Activated CD4-positive, alpha-beta memory T cell treated with anti-CD3 and anti-CD28 coated beads, Interleukin-2, amount 10 ng/mL, durations not matched to agents 7 days and 5 days (primary cell): Measurements from ENCODE around the gene RXRA. TPM values are rescaled to one million over a fixed set of nuclear protein-coding genes. Genes with fewer than 3 reads are reported as not detected.

Experiments
- CTCF ChIA-PET: fragments of 350-600 bp; sonication (Branson Sonifier 250); formaldehyde crosslinking; loops from one replicate; lab custom pipeline; 2021; ENCODE audit warnings: antibody characterized with exemption, inconsistent platforms; lab: Charles Lee
- POLR2A ChIA-PET: fragments of 350-600 bp; sonication (Branson Sonifier 250); formaldehyde crosslinking; loops from one replicate; lab custom pipeline; 2021; ENCODE audit warnings: antibody characterized with exemption; lab: Charles Lee
- DNase-seq: peaks from one replicate; pipeline ENCODE4 v3.0.0-alpha.2; 2020
- H3K27ac Mint-ChIP-seq: one replicate; pipeline ENCODE4 v1.8.0; 2021; ENCODE audit warnings: mild to moderate bottlenecking, mixed read lengths
- H3K27me3 Mint-ChIP-seq: one replicate; pipeline ENCODE4 v1.8.0; 2021; ENCODE audit warnings: mixed read lengths
- H3K36me3 Mint-ChIP-seq: one replicate; pipeline ENCODE4 v1.8.0; 2021; ENCODE audit warnings: low read depth, mixed read lengths
- H3K4me1 Mint-ChIP-seq: one replicate; pipeline ENCODE4 v1.8.0; 2021; ENCODE audit warnings: mixed read lengths
- H3K4me3 Mint-ChIP-seq: one replicate; pipeline ENCODE4 v1.8.0; 2021; ENCODE audit warnings: mild to moderate bottlenecking, mixed read lengths
- H3K9me3 Mint-ChIP-seq: one replicate; pipeline ENCODE4 v1.8.0; 2021; ENCODE audit warnings: mixed read lengths
- total RNA-seq, 2 experiments: library from RNA; stranded (reverse); gene quantifications; one replicate each; pipeline ENCODE4 v1.2.3, GENCODE V29; 2021

RXRA gene
- total RNA-seq, 2 experiments from 2014 or later = 7.0 to 7.8 TPM

DNA sequence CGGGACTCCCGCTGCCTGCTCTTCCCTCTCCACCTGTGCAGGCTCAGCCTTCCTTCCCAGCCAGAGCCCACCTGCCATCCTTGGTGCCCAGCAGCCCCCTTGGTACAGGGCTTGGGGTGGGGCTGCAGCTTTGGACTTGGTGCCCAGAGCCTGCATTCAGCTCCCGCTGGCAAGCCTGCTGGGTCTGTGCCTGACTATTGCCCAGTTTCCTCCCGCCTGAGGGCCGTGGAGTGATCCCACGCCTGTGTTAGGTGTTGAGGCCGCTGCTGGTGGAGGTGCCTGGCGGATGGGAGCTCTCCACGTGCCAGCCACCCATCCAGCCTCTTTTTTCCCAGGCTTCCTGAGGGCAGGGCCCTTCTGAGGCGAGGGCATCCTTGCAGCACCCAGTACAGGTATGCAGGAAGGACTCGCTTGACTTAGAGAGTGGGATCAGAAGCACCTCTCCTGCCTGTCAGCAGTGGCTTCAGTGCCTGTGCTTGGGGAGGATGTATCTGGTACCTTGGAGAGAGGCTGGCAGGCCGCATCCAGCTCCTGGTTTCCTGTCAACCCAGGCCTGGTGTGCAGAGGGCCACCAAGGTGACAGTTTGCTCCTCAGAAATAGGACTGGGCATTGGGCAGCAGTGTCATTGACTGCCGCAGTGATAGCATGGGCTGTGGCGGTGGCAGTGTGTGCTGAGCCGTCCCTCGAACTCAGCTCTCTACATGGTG is 7.8 kb downstream of the RXRA start:
- ChIA-PET POLR2A (no interaction called here), CTCF (interaction anchor here (1.6 kb wide), 1 partner anchor 9 kb away, joined by 3 read pairs; no protein-coding TSS in a partner anchor)
- Mint-ChIP-seq H3K36me3 (no peaks in the 10 kb centered on the region), H3K4me3 (no peak overlapping the region), H3K4me1 (no peaks in the 10 kb centered on the region), H3K9me3 (no peaks in the 10 kb centered on the region), H3K27me3 (no peaks in the 10 kb centered on the region), H3K27ac (no peak overlapping the region)
- DNase-seq = no peak

DNA sequence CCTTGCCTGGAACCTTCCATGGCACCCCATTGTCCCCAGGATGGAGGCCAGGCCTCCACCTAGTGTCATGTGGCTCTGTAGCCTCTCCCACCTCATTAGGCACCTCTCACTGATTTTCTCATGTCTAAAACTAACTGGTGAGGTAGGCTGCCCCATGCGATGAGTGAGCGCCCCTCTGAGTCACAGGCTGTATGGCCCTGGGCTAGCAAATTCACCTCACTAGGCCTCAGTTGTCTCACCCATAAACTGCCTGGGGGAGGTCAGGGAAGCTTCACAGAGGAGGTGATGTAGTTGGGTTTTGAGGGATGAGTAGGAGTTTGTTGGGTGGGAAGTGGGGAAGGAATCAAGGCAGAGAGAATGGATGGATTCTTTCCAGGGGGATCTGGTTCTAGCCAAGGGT is 8.8 kb downstream of the RXRA start:
- Mint-ChIP-seq H3K36me3 (no peaks in the 10 kb centered on the region), H3K4me3 (no peak overlapping the region), H3K9me3 (no peaks in the 10 kb centered on the region), H3K4me1 (no peaks in the 10 kb centered on the region), H3K27ac (no peak overlapping the region), H3K27me3 (no peaks in the 10 kb centered on the region)
- ChIA-PET CTCF (interaction anchor here (1.6 kb wide), 1 partner anchor 11 kb away, joined by 3 read pairs; no protein-coding TSS in a partner anchor), POLR2A (no interaction called here)
- no peak for DNase-seq

DNA sequence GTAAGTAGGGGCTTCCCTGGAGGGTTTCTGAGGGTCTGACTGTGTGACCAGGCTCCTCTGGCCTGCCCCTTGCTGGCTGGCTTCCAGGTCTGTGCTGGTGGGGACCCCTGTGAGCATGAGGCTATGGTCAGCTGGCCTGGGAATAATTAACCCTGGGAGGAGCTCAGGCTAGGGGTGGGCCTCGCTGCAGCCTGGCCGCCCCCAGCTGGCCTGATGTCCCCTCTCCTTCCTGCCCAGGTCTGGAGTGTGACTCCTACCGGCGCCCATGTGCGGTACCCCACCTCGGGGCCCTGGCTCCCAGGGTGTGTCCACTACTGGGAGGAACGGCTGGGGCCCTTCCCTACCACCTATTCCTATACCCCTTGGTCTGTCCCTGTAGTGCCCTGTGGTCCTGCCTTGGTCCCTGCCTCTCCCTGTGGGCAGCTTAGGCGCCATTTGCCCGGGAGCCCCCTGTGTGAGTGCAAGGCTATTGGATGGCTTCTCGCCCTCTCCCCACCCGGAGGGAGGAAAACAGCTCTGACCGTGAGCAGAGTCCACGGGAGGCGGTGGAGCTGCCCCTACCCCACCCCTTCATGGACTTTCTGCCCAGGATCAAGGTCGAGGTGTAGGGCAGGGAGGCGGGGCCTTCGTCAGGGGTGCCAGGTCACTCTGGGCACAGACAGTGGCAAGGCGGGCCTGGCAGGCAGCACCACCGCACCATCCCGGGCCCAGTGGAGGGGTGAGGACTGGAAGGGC is 9.4 kb downstream of the RXRA start:
- Mint-ChIP-seq H3K9me3 (no peaks in the 10 kb centered on the region), H3K27me3 (no peaks in the 10 kb centered on the region), H3K4me3 (no peak overlapping the region), H3K27ac (no peak overlapping the region), H3K36me3 (no peaks in the 10 kb centered on the region), H3K4me1 (no peaks in the 10 kb centered on the region)
- ChIA-PET CTCF (no interaction called here), POLR2A (no interaction called here)
- no peak for DNase-seq

DNA sequence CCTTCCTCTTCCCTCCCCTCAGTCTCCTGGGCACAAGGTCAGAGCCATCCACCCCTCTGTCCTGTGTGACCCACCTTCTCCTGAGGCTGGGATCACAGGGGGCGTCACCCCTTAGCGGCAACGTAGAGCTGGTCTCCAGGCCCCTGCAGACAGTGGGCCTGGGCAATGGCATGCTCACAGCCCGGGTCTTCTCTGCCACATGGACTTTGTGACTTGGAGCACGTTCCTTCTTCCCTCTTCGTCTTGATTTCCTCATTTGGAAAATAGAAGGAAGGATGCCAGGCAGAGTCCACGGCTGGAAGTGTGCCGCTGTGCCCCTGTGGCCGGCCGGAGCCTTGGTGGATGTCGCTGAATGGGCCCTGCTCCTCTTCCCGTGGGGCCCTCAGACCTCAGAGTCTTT is 10.0 kb downstream of the RXRA start:
- H3K9me3 Mint-ChIP-seq = no peaks in the 10 kb centered on the region
- ChIA-PET CTCF (no interaction called here), POLR2A (no interaction called here)
- no peaks in the 10 kb centered on the region for H3K4me1 Mint-ChIP-seq
- no peak for DNase-seq
- H3K4me3 Mint-ChIP-seq = no peak overlapping the region
- no peak overlapping the region for H3K27ac Mint-ChIP-seq
- H3K27me3 Mint-ChIP-seq = no peaks in the 10 kb centered on the region
- H3K36me3 Mint-ChIP-seq = no peaks in the 10 kb centered on the region

DNA sequence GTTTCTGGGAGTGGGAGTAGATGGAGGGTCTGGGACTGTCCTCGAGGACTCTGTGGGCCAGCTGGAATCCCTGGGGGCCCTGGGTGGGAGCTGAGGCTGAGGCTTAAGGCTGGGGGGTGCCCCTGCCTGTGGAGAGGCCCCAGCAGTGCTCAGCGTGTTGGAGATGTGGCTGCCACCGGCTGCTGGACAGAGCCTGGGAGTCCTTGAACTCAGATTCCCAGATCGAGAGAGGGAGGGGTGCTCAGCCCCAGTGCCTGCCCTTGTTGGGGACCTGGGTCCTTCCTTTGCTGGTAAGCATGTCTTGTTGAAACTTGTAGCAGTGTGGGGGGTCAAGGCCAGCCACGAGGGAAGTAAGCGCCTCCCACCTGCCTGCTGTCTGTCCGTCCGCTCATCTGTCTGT is 10.7 kb downstream of the RXRA start:
- no peaks in the 10 kb centered on the region for H3K9me3 Mint-ChIP-seq
- H3K4me3 Mint-ChIP-seq = no peak overlapping the region
- DNase-seq = no peak
- POLR2A ChIA-PET = no interaction called here
- no peaks in the 10 kb centered on the region for H3K4me1 Mint-ChIP-seq
- H3K27ac Mint-ChIP-seq = no peak overlapping the region
- H3K27me3 Mint-ChIP-seq = no peaks in the 10 kb centered on the region
- CTCF ChIA-PET = no interaction called here
- no peaks in the 10 kb centered on the region for H3K36me3 Mint-ChIP-seq

DNA sequence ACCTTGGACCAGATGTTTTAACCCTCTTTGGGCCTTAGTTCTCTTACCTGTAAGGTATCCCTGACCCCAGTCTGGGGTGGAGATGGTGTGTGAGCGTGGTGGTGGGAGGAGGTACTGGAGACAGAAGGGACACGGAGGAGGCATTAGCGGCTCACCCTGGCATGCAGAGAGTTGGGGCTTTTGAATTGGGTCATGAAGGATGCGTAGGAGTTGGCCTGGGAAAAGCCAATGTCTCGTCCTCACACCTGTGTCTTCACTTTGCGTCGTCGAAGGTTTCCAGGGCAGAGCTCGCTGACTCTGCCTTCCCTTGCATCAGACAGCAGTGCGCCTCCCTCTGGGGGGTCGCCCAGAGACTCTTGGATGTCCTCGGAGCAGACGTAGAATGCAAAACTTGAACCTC is 11.2 kb downstream of the RXRA start:
- H3K27me3 Mint-ChIP-seq = no peaks in the 10 kb centered on the region
- no peaks in the 10 kb centered on the region for H3K36me3 Mint-ChIP-seq
- no peak for DNase-seq
- POLR2A ChIA-PET = no interaction called here
- CTCF ChIA-PET = no interaction called here
- no peaks in the 10 kb centered on the region for H3K9me3 Mint-ChIP-seq
- no peak overlapping the region for H3K4me3 Mint-ChIP-seq
- no peak overlapping the region for H3K27ac Mint-ChIP-seq
- H3K4me1 Mint-ChIP-seq = no peaks in the 10 kb centered on the region

DNA sequence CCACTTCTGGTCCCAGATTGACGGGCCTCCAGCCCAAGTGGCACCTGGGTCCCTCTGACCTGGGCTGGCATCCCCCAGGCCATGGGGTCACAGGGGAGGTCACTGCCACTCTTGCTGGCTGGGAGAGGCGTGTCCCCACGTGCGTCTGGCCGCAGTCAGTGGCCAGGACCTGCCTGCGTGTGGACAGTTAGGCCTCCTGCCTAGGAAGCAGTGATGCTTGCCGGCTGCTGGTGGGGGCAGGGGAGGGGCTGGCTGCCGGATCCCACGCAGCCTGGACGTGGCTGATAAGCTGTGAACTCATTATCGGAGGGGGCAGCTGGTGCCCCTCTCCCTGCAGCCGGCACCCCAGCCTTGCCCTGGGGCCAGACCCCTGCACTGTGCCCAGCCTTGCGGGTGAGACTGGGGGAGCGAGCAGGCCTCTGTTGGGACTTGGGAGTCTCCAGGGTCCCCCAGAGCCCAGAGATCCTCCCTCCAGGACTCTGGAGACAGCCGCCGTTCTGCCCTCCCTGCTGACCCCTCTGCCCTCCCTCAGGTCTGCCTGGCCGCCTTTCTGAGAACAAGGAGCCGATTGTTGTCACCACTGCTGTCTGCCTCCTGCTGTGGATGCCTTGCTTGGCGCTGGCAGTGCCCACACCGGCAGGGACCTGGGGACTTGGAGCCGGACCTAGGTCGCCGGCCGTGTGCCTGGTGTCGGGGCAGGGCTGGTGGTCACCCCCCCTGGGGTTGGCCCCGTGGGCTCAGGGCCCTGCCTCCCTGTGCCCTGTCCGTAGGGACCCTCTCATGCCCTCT is 12.3 kb downstream of the RXRA start:
- no peak overlapping the region for H3K4me3 Mint-ChIP-seq
- no peaks in the 10 kb centered on the region for H3K36me3 Mint-ChIP-seq
- no peaks in the 10 kb centered on the region for H3K27me3 Mint-ChIP-seq
- ChIA-PET CTCF (no interaction called here), POLR2A (no interaction called here)
- H3K27ac Mint-ChIP-seq = no peak overlapping the region
- H3K9me3 Mint-ChIP-seq = no peaks in the 10 kb centered on the region
- DNase-seq = no peak
- no peaks in the 10 kb centered on the region for H3K4me1 Mint-ChIP-seq

DNA sequence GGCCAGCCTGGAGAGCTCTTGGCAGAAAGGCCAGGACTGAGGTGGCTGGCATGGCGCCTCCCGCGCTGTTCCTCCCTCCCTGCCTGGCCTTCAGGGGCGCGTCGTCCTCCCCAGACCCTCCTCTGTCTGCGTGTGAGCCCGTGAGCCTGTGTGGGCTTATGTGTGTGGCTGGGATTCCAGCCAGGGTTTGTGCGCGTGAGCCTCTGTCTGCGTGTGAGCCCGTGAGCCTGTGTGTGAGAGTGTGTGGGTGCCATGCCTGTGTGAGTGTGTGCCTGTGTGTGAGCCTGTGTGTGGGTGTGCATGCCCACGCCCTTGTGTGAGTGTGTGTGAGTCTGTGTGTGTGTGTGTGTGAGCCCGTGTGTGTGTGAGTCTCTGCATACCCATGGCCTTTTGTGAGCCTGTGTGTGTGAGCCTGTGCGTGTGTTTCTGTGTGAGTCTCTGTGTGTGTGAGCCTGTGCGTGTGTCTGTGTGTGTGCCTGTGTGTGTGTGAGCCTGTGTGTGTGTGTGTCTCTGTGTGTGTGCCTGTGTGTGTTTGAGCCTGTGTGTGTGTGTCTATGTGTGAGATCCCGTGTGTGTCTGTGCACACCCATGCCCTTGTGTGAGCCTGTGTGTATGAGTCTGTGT is 13.0 kb downstream of the RXRA start:
- Mint-ChIP-seq H3K27ac (no peak overlapping the region), H3K27me3 (no peaks in the 10 kb centered on the region), H3K9me3 (no peaks in the 10 kb centered on the region), H3K36me3 (no peaks in the 10 kb centered on the region), H3K4me3 (no peak overlapping the region), H3K4me1 (peaks cover 2% of the 10 kb centered on the region)
- CTCF ChIA-PET = no interaction called here
- no peak for DNase-seq
- POLR2A ChIA-PET = no interaction called here

DNA sequence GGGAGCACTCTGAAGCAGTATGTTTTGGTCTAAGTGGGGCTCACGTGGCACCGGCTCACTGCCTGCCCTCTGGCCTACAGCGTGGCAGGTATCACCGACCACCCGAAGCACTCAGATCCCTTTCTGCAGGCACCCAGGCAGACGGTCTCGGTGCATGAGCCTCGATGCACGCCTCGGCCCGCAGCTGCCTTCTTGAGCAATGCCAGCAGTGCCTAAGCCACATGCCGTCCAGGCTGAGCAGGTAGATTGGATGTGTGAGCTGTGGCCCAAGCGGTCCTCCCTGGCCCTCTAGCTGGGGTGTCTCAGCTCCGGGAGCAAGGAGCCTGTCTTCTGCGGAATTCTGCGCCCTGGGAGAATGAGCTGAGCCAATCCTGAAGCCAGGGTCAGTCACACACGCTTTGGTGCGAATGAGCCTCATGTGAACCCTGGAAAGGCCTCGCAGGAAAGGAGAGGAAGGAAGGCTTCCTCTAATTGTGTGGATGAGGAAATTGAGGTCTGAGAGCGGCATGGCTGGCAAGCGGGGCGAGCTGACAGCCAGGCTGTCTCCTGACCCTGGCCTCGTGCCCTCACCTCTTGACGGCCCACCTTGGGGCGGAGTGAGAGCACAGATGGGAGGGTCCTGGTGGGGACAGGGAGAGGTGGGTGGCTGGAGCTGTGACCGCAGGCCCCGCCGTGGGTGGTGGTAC is 14.4 kb downstream of the RXRA start:
- H3K4me3 Mint-ChIP-seq = no peak overlapping the region
- no peaks in the 10 kb centered on the region for H3K36me3 Mint-ChIP-seq
- peaks cover 7% of the 10 kb centered on the region for H3K4me1 Mint-ChIP-seq
- DNase-seq = no peak
- ChIA-PET CTCF (no interaction called here), POLR2A (no interaction called here)
- H3K27me3 Mint-ChIP-seq = no peaks in the 10 kb centered on the region
- no peaks in the 10 kb centered on the region for H3K9me3 Mint-ChIP-seq
- H3K27ac Mint-ChIP-seq = no peak overlapping the region

DNA sequence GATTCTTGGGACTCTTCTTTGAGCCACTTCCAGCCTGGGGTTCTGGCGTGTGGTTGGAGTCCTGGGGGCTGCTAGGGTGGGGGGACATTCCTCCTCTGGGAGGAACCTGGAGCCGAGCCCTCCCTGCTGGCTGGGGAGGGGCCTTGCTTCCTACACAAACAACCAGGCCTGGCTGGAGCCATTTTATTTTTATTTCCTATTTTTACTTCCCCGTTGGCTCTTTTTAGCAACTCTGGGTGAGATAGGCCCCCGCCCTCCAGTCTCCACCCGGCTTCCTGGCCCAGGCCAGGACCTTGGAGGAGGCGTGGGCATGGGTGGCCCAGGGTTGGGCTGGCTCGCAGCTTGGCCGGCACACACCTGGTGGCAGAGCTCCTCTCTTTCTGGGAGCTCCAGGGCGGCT is 15.1 kb downstream of the RXRA start:
- Mint-ChIP-seq H3K9me3 (no peaks in the 10 kb centered on the region), H3K27ac (no peak overlapping the region), H3K27me3 (no peaks in the 10 kb centered on the region), H3K4me3 (no peak overlapping the region), H3K4me1 (peaks cover 7% of the 10 kb centered on the region), H3K36me3 (no peaks in the 10 kb centered on the region)
- no peak for DNase-seq
- ChIA-PET POLR2A (no interaction called here), CTCF (no interaction called here)

DNA sequence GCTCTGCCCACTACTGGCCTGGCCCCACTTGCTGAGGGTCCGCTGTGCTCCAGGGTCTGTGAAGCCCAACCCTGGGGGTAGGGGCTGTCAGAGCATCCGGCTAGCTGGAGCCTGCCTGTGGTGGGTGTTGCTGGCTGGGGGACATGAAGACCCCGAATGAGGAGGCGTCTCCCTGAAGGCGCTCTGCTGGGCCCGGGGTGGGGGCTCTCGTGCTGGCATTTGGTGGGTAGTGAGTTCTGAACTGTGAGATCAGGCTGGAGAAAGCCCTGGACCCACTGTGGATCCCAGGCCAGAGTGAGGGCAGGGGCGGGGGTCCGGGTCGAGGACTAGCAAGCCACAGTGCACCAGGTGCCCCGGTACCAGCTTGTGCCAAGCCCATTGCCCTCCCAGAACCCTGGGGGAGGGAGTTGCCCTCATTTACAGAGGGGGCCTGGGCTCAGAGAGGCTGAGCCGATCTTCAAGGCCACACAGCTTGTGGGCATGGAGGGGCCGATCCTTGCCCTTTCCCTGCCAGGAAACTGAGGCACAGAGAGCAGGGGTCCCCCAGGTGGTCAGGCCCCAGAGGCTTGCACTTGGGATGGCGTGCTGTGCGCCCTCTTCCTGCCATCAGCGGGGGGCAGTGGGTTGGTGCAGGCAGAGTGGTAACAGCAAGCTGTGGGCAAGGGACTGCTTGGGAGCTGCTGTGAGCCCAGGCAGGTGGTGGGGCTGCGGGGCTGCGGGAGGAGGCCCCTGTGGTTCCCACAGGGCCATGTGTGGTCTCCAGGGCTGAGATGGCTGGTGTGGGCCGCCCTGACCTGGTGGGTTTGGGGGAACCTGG is 15.9 kb downstream of the RXRA start:
- H3K4me3 Mint-ChIP-seq = no peak overlapping the region
- H3K27ac Mint-ChIP-seq = no peak overlapping the region
- H3K4me1 Mint-ChIP-seq = peaks cover 7% of the 10 kb centered on the region
- no peaks in the 10 kb centered on the region for H3K9me3 Mint-ChIP-seq
- ChIA-PET CTCF (no interaction called here), POLR2A (no interaction called here)
- H3K36me3 Mint-ChIP-seq = no peaks in the 10 kb centered on the region
- no peak for DNase-seq
- H3K27me3 Mint-ChIP-seq = no peaks in the 10 kb centered on the region

DNA sequence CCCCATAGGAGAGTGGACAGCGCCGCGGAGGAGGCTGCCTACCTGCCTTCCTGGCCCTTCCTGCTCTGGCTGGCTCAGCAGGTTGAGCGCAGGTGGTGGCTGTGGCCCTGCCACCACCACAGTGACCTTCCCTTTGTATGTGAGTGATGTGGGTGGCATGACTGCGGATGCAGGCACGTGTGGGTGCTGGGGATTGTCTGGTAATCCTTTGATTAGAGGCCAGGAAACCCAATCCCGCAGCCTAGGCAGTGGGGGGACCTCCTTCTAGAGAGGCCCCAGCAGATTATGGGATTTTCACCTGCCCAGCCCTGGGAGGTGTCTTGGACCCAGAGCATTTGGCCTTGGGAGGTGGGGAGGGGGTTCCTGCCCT is 16.5 kb downstream of the RXRA start:
- ChIA-PET POLR2A (no interaction called here), CTCF (no interaction called here)
- Mint-ChIP-seq H3K27ac (no peak overlapping the region), H3K4me1 (peaks cover 7% of the 10 kb centered on the region), H3K4me3 (no peak overlapping the region), H3K36me3 (no peaks in the 10 kb centered on the region), H3K27me3 (no peaks in the 10 kb centered on the region), H3K9me3 (no peaks in the 10 kb centered on the region)
- no peak for DNase-seq
